Right atrium auricular region (tissue), 2 donors: ENCODE data around the gene CAMK2G. TPM values are rescaled to one million over a fixed set of nuclear protein-coding genes. Genes with fewer than 3 reads are reported as not detected.

Experiments used
- DNase-seq: peaks from one replicate; pipeline ENCODE4 v3.0.0-alpha.2; 2019; ENCODE audit warnings: low spot score
- H3K27ac ChIP-seq, 2 donors: fragments of 200-600 bp; sonication (generic); 1 replicate in 1 of 2; 2 replicates in 1 of 2; pipeline ENCODE4 v1.5.1; 2016 to 2019
- H3K27me3 ChIP-seq, 2 donors: fragments of 200-600 bp; sonication (generic); one replicate each; pipeline versions ENCODE4 v1.5.1 to v1.6.0; 2017 to 2019
- H3K36me3 ChIP-seq: fragments of 200-600 bp; sonication (generic); one replicate; pipeline ENCODE4 v1.5.1; 2016
- H3K4me1 ChIP-seq, 2 donors: fragments of 200-600 bp; sonication (generic); one replicate each; pipeline versions ENCODE4 v1.5.1 to v1.6.0; 2017 to 2019
- H3K4me3 ChIP-seq, 2 donors: fragments of 200-600 bp; sonication (generic); 1 replicate in 1 of 2; 2 replicates in 1 of 2; pipeline ENCODE4 v1.5.1; 2017 to 2019; ENCODE audit warnings: mild to moderate bottlenecking in 1 of 2, moderate library complexity in 1 of 2
- H3K9me3 ChIP-seq, 2 donors: fragments of 200-600 bp; sonication (generic); one replicate each; pipeline ENCODE4 v1.5.1; 2019
- total RNA-seq, 2 donors: library from RNA; depleted of rRNA; stranded (reverse); fragments of >200 nt; gene quantifications; one replicate each; pipeline ENCODE4 v1.1.0, GENCODE V29; 2016
- TF ChIP-seq, protein P1 (sequence below), 2 donors: fragments of 200-600 bp; sonication (generic); IDR thresholded peaks; one replicate each; pipeline ENCODE4 v1.5.1; 2019; ENCODE audit warnings: antibody characterized with exemption in 2 of 2

The CAMK2G gene
- total RNA-seq, 2 donors from 2014 or later: 12.1 to 17.4 TPM

GRCh38 chr10:73910764-73911552, 36.6 kb upstream of the CAMK2G start, which contains the start of gene PLAU:
Gene PLAU, plus strand, starts transcription at chr10:73911132. Its CDS starts 424 bp downstream, at chr10:73911556.
- no peaks in the 10 kb centered on the region for H3K9me3 ChIP-seq
- DNase-seq: no peak
- TF ChIP-seq, protein P1, sequence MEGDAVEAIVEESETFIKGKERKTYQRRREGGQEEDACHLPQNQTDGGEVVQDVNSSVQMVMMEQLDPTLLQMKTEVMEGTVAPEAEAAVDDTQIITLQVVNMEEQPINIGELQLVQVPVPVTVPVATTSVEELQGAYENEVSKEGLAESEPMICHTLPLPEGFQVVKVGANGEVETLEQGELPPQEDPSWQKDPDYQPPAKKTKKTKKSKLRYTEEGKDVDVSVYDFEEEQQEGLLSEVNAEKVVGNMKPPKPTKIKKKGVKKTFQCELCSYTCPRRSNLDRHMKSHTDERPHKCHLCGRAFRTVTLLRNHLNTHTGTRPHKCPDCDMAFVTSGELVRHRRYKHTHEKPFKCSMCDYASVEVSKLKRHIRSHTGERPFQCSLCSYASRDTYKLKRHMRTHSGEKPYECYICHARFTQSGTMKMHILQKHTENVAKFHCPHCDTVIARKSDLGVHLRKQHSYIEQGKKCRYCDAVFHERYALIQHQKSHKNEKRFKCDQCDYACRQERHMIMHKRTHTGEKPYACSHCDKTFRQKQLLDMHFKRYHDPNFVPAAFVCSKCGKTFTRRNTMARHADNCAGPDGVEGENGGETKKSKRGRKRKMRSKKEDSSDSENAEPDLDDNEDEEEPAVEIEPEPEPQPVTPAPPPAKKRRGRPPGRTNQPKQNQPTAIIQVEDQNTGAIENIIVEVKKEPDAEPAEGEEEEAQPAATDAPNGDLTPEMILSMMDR (IDR thresholded peaks at IDR 0.05): no peak
- H3K4me1 ChIP-seq: peaks cover 0 to 70% of the 10 kb centered on the region in 2 donors
- no peaks in the 10 kb centered on the region for H3K36me3 ChIP-seq
- no peaks in the 10 kb centered on the region for H3K27me3 ChIP-seq
- H3K27ac ChIP-seq: peak within 1 kb of the TSS; percentile 75 to 82
- peak within 1 kb of the TSS; percentile 47 to 72 for H3K4me3 ChIP-seq

- no peaks in the 10 kb centered on the region for H3K9me3 ChIP-seq
- peaks cover 0 to 72% of the 10 kb centered on the region in 2 donors for H3K4me1 ChIP-seq
- peak overlapping the region; percentile 75 to 82 for H3K27ac ChIP-seq
- H3K36me3 ChIP-seq: no peaks in the 10 kb centered on the region
- DNase-seq: no peak
- H3K27me3 ChIP-seq: no peaks in the 10 kb centered on the region
- TF ChIP-seq, protein P1 (IDR thresholded peaks at IDR 0.05): no peak
- H3K4me3 ChIP-seq: peak overlapping the region; percentile 47 to 72
Measured at GRCh38 chr10:73910401-73910763, 36.0 kb upstream of the CAMK2G start.

DNA sequence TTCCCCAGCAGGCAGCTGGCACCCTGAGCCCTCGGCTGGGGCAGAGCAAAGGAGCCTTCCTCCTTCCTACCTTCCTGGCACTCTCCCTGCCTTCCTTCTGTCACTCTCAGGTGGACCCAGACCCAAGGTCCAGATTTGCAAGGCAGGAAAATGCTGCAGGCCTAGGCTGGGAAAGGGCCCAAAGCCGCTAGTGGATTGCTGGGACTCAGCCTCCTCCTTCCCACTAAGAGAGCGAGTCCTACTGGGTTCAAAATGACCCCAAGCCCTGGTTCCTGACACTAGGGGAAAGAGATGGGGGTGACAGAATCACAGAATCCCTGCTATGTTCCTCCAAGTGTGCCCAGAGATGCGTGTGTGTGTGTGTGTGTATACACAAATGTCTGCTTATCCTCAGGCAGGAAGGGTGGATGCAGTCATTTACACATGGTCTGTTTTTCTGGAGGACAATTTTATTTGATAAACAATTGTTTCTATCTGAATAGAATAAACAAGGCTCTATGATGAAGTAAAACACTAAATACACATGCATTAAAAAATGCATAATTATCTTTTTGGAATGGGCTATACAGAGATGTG, 35.3 kb upstream of the CAMK2G start:
- Histone ChIP-seq H3K36me3 (no peaks in the 10 kb centered on the region), H3K4me3 (no peak overlapping the region), H3K27me3 (no peaks in the 10 kb centered on the region), H3K9me3 (no peaks in the 10 kb centered on the region), H3K4me1 (peaks cover 0 to 72% of the 10 kb centered on the region in 2 donors), H3K27ac (peak overlapping the region; percentile 52 to 73)
- no peak for DNase-seq
- TF ChIP-seq, protein P1 (IDR thresholded peaks at IDR 0.05): no peak

DNA sequence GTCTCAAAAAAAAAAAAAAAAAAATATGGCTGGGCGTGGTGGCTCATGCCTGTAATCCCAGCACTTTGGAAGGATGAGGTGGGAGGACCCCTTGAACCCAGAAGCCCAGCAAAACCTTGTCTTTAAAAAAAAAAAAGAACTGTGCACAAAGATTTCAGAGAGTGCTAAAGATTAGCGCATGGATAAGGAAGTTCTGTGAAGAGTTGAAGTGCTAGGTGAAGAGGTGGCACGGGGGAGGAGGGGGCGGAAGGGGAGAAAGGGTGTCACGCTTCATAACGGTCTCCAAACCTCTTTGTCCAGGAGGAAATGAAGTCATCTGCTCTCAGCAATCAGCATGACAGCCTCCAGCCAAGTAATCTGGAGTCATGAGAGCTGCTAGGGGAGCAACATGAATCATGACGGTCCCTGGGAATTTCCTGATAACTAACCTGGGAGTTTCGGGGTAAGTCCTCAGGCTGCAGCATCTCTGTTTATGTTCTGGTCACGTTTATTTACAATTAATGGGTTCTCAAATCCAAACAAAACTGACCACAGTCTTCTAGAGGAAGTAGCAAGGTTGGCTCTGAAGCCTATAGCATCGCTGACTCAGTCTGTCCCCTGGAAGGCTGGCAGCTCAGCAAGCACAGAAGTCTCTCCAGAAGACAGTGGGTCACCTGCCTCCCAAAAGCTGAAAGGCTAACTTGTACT, 34.6 kb upstream of the CAMK2G start:
- no peaks in the 10 kb centered on the region for H3K36me3 ChIP-seq
- H3K4me1 ChIP-seq: peaks cover 0 to 72% of the 10 kb centered on the region in 2 donors
- H3K4me3 ChIP-seq: no peak overlapping the region
- TF ChIP-seq, protein P1 (IDR thresholded peaks at IDR 0.05): no peak
- DNase-seq: peak; percentile 76
- no peaks in the 10 kb centered on the region for H3K27me3 ChIP-seq
- peak overlapping the region; percentile 52 to 73 for H3K27ac ChIP-seq
- no peaks in the 10 kb centered on the region for H3K9me3 ChIP-seq

DNA sequence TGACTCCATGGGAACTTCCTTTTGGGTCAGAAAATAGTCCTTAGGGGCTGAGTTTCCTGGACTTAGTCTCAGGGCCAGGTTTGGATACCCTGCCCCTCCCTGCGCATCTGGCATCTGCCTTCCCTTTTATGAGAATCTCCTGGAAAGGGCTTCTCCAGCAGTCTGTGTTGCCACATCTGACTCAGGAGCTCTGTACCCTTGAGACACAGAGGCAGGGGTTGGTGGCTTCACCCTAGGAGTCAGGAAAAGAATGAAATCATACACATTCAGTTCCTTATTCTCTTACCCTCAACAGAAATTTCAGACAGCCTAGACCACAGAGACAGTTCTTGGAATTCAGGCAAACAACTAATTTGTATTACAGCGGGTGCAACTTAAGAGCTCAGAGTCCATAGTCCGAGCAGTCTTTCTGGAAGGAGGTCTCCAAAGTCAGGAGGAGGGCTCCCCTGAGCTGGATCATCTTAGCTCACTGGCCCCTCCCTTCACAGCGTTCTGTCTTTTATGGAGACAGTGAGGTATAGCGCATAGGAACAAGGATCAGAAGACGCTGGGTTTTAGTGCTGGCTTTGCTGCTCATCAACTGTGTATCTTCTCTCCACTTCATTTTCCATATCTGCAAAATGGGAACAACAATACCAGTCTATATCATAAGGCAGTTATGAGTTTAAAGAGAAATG, 33.6 kb upstream of the CAMK2G start:
- Histone ChIP-seq H3K4me1 (peaks cover 0 to 66% of the 10 kb centered on the region in 2 donors), H3K36me3 (no peaks in the 10 kb centered on the region), H3K27ac (peak overlapping the region; percentile 73 to 75), H3K9me3 (no peaks in the 10 kb centered on the region), H3K27me3 (no peaks in the 10 kb centered on the region), H3K4me3 (no peak overlapping the region)
- TF ChIP-seq, protein P1 (IDR thresholded peaks at IDR 0.05): no peak
- peak; percentile 73 for DNase-seq
